HG03342 (cell line): ENCODE measurements around the gene PMIS2.
A peak's percentile ranks its signal among the peaks of the same experiment; 100 is the strongest.

Experiments used
- ATAC-seq: cut with Tn5 transposase; IDR thresholded peaks from one replicate; pipeline ENCODE4 v1.9.1; 2021; ENCODE audit warnings: mild to moderate bottlenecking, moderate library complexity; ENCODE audit not compliant: unreplicated experiment

Gene PMIS2

DNA sequence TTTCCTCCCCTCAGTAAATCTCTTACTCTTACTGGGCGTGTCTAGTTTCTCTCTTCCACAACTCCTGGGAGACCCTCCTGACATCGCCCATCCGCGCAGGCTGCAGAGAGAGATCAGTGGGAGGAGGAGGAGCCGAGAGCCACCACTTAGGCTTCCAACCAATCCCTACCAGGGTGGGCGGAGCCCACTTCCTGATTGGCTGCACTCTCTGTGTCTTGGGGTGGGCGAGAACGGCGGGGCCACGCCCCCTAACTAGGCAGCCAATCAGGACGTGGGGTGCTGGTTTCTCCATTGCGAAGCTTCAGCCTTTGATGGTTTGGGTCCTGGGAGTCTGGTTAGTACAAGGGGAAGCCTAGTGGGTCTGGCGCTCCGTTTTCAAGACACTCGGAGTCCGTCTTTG, at the start of gene PMIS2:
TSS of gene PMIS2 (plus strand) at position 326 of the 400 bp plus-strand sequence. CDS start 87 bp downstream, outside the sequence.
- no peak for ATAC-seq

DNA sequence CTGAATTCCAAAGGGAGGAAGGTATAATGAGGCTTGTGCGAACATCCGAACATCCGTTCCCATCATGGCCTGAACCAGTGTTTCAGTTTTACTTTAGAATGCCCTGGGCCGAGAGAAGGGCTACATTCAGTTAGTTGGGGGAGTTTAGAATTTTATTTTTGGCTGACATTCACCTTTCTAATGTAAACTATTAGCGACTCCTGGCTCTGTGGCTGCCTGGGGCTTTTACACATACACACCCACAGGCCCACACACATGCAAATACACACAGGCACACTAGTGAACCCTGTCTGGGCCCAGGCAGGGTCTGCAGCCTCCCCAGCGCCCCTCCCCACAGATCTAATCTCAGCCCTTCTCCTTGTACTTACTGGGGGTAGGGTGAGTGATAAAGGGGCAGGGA, 46.7 kb upstream of the PMIS2 start:
- ATAC-seq: no peak

DNA sequence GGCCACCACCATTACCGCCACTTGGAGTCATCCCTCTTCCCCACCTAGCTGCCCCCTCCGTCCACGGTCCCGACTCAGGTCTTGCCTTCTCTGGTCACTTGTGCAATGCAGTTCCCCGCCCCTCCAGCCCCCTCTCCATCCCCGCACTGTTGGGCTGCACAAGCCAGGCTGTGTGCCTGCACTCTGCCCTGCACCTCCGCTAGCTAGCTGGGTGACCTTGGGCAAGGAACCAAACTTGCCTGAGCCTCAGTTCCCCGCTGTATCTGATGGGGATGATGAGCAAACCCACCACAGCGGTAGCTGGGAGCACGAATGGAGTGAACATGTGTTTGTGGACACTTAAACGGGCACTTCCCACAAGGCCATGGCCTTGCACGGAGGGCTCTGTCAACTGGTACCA, 46.1 kb upstream of the PMIS2 start:
- no peak for ATAC-seq

DNA sequence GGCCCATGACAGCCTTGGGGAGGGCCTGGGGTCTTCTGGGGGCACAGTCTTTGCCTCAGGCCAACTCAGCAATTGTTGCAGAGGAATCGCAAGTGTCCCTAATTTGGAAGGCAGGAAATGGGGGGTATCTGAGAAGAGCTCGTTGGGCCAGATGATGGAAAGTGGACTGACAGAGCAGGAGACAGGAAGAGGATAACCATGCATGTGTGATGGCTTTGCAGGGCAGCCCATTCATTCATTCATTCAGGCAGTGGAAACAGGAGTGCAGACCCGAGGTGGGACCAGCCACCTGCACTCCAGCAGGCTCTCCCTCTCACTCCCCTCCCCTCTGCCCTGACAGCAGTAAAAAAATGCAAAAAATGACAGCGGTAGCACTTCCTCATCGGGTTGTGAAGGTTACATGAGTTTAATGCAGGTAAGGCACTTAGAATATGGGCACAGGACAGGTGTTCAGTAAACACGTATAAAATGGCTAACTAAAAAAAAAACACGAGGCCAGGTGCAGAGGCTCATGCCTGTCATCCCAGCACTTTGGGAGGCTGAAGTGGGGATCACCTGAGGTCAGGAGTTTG, 45.5 kb upstream of the PMIS2 start:
- no peak for ATAC-seq

DNA sequence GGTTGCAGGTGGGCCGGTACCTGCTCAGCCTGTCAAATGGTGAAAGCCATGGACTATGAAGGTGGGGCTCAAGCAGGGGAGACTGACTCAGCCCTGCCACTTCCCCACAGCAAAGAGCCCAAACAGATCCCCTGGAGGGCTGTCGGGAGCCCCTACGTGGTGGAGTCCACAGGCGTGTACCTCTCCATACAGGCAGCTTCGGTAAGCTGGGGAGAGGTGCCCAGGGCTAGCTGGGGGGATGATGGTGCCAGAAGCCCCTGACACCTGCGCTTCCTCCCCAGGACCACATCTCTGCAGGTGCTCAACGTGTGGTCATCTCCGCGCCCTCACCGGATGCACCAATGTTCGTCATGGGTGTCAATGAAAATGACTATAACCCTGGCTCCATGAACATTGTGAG, 43.8 kb upstream of the PMIS2 start:
- ATAC-seq: no peak

DNA sequence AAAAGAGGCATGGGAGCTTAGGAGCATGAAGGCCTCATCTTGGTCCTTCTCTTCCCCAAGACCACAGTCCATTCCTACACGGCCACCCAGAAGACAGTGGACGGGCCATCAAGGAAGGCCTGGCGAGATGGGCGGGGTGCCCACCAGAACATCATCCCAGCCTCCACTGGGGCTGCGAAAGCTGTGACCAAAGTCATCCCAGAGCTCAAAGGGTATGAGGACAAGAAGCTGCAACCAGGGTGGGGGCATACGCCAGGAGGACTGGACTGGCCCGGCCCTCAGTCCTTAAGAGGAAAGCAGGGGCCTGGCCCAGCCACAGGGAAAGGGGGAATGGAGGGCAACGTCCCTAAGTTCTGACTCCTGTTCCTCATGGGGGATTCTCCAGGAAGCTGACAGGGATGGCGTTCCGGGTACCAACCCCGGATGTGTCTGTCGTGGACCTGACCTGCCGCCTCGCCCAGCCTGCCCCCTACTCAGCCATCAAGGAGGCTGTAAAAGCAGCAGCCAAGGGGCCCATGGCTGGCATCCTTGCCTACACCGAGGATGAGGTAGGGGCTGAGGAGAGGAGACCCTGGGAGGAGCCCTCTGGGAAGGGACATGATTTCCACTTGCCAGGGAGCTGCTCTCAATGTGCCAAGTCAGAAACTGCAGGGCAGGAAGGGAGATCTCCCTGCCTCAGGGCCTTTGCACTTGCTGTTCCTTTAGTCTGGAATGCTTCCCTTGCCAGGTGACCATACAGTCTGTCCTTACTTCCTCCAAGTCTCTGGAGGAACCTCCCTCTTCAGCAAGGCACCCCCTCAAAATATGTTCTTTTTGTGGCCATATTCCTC, 42.5 kb upstream of the PMIS2 start:
- ATAC-seq: no peak

DNA sequence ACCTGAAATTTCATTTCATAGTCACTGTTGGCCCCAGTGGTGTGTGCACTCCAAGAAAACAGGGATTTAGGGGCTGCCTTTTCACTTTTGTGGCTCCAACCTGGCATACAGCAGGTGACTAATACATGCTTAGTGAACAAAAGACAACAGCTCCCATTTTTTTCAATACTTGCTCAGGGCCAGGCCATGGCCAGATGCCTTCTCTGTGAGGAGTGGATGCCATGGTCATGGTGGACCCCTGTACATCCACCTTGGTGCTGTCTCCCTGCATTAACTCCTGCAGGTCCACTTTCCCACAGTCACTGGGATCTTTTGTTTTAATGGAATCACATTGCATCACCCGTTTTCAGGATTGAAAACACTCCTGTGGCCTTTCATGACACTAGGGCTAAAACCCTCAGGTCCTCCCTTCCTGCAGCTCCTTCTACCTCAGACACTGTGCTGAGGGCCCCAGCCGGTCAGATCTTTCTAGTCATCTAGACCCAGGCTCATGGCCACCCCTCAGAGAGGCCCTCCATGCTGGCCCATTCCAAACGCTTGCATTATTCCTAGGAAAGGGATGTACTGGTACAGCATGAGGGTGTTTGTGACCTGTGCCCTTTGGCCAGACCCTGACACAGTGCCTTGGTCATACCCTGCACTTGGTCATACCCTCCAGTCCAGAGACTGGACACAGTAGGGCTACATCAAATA, 41.7 kb upstream of the PMIS2 start:
- ATAC-seq: no peak

DNA sequence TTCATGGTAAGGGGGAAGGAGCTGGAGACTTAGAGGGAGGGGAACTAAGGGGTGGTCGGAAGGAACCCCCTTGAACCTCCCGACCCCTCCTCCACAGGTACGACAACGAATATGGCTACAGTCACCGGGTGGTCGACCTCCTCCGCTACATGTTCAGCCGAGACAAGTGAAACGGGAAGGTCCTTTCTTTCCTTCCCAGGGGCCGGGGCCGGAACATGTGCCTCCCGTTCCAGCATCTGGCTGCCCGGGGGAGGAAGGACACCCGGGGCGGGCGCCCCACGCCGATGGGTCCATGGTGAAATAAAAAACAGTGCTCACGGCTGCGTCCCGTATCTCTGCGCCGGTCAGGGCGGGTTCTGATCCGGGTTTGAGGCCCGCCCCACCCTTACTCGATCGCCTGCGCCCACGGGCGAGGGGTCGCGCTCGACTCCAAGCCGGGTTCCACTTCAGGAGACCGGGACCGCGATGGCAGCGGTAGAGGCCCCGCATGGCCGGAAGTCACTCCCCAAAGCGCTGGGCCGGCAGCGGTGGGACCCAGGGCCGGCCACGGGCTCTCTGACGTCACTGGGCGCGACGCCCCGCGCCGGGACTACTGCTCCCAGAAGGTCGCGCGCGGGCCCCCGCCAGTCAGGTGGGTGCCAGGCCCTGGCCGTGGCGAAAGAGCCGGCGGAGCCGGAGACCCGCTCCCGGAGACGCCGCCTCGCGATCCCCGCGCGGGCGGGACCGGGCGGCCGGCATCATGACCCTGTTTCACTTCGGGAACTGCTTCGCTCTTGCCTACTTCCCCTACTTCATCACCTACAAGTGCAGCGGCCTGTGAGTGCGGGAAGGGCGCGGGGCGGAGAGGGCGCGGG, 40.7 kb upstream of the PMIS2 start, which contains the start of gene TMEM147:
TSS of gene TMEM147 (plus strand) at position 626 of the 854 bp plus-strand sequence. CDS start at position 740, 114 bp downstream.
- ATAC-seq: peak; percentile 73

DNA sequence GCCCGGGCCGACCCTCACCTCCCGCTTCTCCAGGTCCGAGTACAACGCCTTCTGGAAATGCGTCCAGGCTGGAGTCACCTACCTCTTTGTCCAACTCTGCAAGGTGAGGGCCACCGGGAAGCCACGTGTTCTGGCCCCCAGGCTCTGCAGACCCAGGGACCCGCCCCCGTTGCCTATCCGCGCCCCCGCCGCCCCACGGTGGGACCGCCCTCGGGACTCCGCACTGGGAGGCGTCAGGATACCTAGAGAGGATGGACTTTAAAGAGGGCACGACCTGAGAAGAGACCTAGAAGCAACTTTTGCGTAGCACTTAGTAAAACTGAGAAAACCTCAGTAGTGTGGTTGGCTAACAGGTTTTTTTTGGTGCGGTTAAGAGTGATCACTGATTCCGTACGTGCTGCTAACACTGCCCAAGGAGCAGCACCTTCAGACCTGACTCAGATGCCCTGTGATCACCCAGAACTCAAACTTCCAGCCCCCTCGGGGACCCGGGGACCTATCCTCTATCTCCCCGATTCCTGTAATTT, 40.1 kb upstream of the PMIS2 start:
- ATAC-seq: peak; percentile 32

DNA sequence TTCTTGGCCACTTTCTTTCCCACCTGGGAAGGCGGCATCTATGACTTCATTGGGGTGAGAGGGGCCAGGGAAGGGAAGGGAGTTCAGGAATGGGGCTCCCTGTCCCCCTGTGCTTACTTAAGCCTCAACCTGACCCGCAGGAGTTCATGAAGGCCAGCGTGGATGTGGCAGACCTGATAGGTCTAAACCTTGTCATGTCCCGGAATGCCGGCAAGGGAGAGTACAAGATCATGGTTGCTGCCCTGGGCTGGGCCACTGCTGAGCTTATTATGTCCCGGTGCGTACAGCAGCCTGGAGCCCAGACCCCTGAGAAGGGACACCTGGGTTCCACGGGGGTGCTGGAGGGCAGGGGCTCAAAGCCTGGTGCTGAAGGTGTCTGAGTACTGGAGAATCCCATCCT, 39.4 kb upstream of the PMIS2 start:
- no peak for ATAC-seq

DNA sequence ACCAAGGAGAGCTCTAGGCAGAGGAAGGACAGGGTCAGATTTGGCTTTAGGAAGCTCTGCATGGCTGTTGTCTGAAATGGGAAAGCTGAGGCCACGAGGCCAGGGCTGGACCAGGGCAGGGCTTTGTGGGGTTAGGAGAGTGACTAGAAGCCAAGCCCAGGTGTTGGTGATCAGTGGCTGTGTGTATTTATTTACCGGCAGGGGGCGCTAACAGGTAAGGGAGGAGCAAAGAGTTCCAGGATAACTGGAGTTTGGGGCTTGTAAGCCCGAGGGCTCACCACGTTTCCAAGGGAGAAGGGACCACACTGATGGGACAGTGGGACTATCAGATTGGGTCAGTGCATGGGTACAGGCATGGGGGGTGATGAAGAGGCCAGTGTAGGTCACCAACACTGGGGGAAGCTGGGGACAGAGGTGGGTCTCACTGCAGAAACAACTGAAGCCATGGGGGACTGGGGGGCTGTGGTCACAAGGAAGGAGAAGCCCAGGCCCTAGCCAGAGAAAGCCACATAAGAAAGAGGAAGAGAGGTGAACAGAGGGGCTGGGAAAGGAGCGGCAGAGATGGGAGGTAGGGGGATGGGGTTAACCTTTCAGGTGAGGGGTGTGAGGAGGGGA, 36.7 kb upstream of the PMIS2 start:
- no peak for ATAC-seq

DNA sequence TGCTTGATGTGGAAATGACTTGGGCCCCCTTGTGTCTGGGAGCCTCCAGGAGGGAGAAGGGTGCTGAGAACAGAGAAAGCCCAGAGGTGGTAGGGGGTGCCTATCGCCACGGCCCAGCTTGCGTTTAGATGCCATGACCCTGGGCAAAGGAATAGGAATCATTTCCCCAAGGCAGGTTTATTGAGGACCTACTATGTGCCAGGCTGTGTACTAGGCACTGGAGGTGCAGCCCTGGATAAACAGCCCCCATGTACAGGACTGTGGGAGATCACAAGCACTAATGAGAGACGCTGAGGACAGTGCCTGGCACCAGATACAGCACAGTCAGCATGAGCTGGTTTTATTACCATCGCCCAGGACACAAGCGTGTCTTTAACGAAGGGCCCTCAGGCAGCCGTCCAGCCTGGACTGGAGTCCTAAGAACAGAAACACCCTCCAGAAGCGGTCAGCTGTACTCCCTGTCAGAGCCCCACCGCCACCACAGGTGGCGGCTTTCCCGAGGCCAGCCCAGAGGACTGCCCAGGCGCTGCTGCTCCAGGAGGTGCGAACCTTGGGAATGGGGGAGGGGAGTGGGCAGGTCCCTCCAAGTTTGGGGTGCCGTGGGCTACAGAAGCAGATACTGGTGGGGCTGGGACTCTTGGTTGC, 36.0 kb upstream of the PMIS2 start:
- no peak for ATAC-seq

DNA sequence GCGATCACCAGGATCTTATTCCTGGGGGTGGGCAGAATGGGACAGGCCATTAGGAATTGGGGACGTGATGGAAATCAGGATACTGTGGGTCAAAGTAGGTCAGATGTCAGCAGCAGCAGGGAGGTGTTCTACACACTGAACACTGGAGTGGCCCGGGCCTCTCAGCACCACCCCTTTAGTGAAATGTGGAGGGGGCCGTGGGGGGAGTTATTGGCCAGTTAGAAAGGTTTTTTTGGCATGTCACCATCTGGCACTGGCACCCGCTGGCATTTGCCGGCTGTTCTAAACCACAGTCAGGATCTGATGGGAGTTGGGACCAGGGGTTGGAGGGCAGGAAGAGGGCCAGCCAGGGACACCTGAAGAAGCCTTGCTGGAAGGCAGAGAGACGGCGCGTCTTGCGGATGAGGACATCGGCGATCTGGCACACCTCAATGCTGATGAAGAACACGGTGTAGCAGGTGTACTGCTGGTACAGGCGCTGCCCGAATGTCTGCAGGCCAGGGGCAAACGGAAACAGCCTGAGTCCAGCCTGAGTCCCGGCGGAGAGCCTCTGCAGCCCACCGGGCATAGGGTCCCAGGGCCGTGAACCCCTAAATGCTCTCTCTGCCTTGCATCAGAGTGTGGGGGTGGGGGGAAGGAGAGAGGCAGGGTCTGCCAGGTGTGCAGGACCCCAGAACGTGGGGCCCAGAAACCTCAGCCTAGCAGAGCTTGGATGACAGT, 34.7 kb upstream of the PMIS2 start:
- ATAC-seq: no peak

DNA sequence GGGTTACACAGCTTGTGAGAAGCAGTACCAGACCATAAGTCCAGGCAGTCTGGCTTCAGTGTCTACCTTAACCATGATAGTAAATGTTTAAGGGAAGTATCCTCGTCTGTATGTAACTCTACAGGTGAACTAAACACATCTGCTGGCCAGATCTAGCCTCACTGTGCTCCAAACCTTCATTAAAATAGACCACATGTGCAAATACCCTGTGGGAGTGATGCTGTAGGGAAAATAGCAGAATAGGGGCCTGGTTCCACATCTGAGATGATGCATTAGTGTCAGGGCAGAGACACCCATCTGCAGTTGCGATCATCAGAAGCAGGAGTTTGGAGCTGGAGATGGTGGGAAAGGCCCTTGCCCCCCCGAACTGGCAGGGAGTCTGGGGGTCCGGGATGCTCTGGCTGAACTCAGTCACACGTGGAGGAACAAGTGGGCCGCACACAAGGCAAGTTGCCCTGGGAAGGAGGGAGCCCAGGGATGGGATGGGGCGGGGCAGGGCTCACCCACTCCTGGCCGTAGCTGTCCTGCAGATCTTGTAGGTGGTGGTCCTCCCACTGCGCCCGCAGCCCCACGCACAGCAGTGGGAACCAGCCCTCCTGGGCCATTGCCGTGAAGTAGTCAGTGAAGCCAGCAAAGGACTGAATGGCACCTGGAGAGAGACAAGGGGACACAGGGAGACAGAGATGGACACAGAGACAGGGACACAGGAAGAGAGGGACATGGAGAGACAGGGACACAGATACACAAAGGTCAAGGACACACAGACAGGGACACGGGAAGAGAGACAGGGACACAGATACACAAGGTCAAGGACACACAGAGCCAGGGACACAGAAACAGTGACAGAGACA, 33.2 kb upstream of the PMIS2 start:
- ATAC-seq: no peak

DNA sequence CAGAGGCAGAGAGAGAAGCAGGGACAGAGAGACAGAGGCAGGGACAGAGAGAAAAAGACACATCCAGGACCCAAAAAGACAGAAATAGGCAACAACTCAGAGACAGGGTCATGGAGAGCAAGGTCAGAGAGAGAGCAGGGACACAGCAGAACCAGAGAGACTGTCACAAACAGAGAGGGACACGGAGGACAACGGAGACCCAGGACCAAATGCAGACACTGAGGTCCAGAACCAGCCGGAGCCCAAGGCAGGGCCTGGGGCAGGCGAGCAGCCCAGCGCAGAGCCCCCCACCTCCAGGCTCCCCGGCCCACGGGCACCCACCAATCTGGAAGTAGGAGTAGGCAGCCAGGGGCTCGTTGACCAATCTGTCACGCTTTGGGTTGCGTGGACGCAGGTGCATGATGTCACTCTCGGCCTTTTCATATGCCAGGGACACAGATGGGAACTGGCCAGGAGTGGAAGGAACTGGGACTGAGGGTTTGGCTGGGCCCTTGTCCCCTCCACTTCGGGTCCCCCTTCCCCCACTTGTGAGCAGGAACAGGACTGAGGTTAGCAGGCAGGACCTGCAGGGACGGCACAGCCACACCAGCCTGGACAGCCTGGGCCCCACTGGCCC, 32.5 kb upstream of the PMIS2 start:
- no peak for ATAC-seq

DNA sequence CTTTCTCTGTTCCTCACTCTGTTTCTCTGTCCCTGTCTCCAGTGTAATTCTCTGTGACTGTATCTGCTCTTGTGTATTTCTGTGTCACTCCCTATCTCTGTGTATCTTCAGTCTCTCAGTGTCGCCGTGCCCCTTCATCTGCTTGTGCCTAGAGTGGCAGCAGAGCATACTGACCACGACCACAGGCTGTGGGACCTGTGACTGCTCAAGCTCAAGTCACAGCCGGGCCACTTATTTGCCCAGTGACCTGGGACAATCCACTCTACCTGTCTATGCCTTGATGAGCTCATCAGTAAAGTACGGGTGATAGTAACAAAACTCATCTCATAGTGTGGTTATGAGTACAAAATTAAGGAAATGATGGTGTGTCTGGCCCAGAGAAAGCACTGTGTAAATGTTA, 31.9 kb upstream of the PMIS2 start:
- no peak for ATAC-seq

DNA sequence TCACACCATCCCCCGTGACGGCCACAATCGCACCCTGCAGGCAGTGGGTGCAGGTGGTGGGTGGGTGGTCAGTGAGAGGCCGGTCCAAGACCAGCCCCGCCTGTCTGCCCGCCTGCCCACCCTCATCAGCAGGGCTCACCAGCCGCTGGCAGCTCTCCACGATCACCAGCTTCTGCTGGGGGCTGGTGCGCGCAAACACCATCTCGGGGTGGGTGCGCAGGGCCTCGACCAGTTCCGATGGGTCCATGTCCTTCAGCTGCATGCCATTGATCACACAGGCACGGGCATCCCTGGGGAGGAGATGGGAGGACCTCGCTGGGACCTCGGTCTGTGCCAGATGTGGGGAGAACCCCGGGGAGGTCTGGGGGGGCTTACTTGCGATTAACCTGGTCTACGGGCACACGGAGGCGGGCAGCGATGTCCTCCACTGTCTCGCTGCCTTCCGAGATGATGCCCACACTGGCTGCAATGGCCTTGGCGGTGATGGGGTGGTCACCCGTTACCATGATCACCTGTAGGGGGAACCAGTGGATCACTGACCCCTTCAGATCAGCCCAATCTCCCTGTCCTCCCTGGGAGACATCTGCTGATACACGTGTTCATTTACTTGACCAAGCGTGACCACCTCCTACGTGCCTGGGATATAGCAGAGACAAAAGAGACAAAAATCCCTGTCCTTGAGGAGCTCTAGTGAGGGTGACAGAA, 30.5 kb upstream of the PMIS2 start:
- ATAC-seq: no peak
